B cell (primary cell): ENCODE measurements around the gene RPL14. TPM values are rescaled to one million over a fixed set of nuclear protein-coding genes. Genes with fewer than 3 reads are reported as not detected.

Source experiments
- ATAC-seq: fragments of 200-7000 bp; cut with Tn5 transposase; one replicate; pipeline ENCODE4 v1.10.0; 2021; ENCODE audit warnings: low read depth, mild to moderate bottlenecking, moderate number of reproducible peaks, moderate library complexity
- CTCF ChIA-PET: fragments of 350-600 bp; sonication (Branson Sonifier 250); formaldehyde crosslinking; loops from one replicate; lab custom pipeline; 2021; ENCODE audit warnings: antibody characterized with exemption, inconsistent platforms; lab: Charles Lee
- POLR2A ChIA-PET: fragments of 350-600 bp; sonication (Branson Sonifier 250); formaldehyde crosslinking; loops from one replicate; lab custom pipeline; 2021; ENCODE audit warnings: antibody characterized with exemption; lab: Charles Lee
- DNase-seq: peaks from one replicate; pipeline ENCODE4 v3.0.0; 2013
- H2AFZ ChIP-seq: 2 replicates; pipeline ENCODE4 v1.6.1; 2012; ENCODE audit warnings: mild to moderate bottlenecking, low read depth, low read length; ENCODE audit not compliant: insufficient read depth, poor library complexity, severe bottlenecking
- H3K27ac ChIP-seq, 2 donors: 1 replicate in 1 of 2; 2 replicates in 1 of 2; pipeline ENCODE4 v1.5.1; 2012 to 2013; ENCODE audit warnings: low read length in 2 of 2, mild to moderate bottlenecking in 2 of 2, moderate library complexity in 1 of 2
- H3K27me3 ChIP-seq, 4 experiments: fragments of 200-600 bp in 1 of 4; sonication (generic) in 1 of 4; replicated peaks in 1 of 4; 1 replicate in 2 of 4; 2 replicates in 2 of 4; pipeline versions ENCODE4 v1.6.1 to v1.7.0; 2013 to 2016; ENCODE audit warnings: low read length in 3 of 4, mild to moderate bottlenecking in 2 of 4, mixed read lengths in 1 of 4, moderate library complexity in 1 of 4; ENCODE audit not compliant: insufficient read depth in 4 of 4, control insufficient read depth in 3 of 4; ENCODE audit errors: control extremely low read depth in 1 of 4
- H3K36me3 ChIP-seq, 2 experiments: replicated peaks in 1 of 2; 1 replicate in 1 of 2; 2 replicates in 1 of 2; pipeline versions ENCODE4 v1.6.1 to v1.7.1; 2013; ENCODE audit warnings: low read length in 1 of 2; ENCODE audit not compliant: insufficient read depth in 2 of 2, control insufficient read depth in 1 of 2; ENCODE audit errors: control extremely low read depth in 1 of 2, extremely low read depth in 1 of 2
- H3K4me1 ChIP-seq, 2 donors: fragments of 200-600 bp in 1 of 2; sonication (generic) in 1 of 2; 1 replicate in 1 of 2; 2 replicates in 1 of 2; pipeline versions ENCODE4 v1.5.1 to v1.6.1; 2013 to 2017; ENCODE audit warnings: low read length in 2 of 2; ENCODE audit not compliant: control insufficient read depth in 2 of 2, insufficient read depth in 2 of 2
- H3K4me2 ChIP-seq: replicated peaks from 2 replicates; pipeline ENCODE3; 2012; ENCODE audit warnings: mild to moderate bottlenecking, low read depth, low read length; ENCODE audit not compliant: poor library complexity, severe bottlenecking
- H3K4me3 ChIP-seq, 5 experiments: fragments of 200-600 bp in 1 of 5; sonication (generic) in 1 of 5; 1 replicate in 3 of 5; 2 replicates in 2 of 5; pipeline versions ENCODE4 v1.5.1 to v1.7.0; 2011 to 2016; ENCODE audit warnings: low read length in 4 of 5, mild to moderate bottlenecking in 4 of 5, low read depth in 2 of 5, control low read depth in 1 of 5, moderate library complexity in 1 of 5; ENCODE audit not compliant: insufficient read depth in 1 of 5; ENCODE audit errors: control extremely low read depth in 1 of 5, extremely low read depth in 1 of 5
- H3K79me2 ChIP-seq: fragments of 200-600 bp; sonication (generic); one replicate; pipeline ENCODE4 v1.6.0; 2016; ENCODE audit warnings: low read length; ENCODE audit not compliant: control insufficient read depth, insufficient read depth
- H3K9ac ChIP-seq: fragments of 200-600 bp; sonication (generic); 2 replicates; pipeline ENCODE4 v1.6.1; 2017; ENCODE audit warnings: mild to moderate bottlenecking, low read length, moderate library complexity
- H3K9me3 ChIP-seq, 3 donors: one replicate each; pipeline versions ENCODE4 v1.6.1 to v1.7.1; 2013; ENCODE audit warnings: low read length in 2 of 3; ENCODE audit not compliant: control insufficient read depth in 2 of 3, insufficient read depth in 1 of 3; ENCODE audit errors: control extremely low read depth in 1 of 3
- H4K20me1 ChIP-seq: 2 replicates; pipeline ENCODE4 v1.6.0; 2012; ENCODE audit warnings: mild to moderate bottlenecking, low read length; ENCODE audit not compliant: insufficient read depth, control insufficient read depth, poor library complexity, severe bottlenecking
- H3K27ac Mint-ChIP-seq: one replicate; pipeline ENCODE4 v1.8.0; 2021; ENCODE audit warnings: mixed read lengths
- H3K27me3 Mint-ChIP-seq: one replicate; pipeline ENCODE4 v1.8.0; 2021; ENCODE audit warnings: mixed read lengths
- H3K4me1 Mint-ChIP-seq: one replicate; pipeline ENCODE4 v1.8.0; 2021; ENCODE audit warnings: mixed read lengths
- H3K4me3 Mint-ChIP-seq: one replicate; pipeline ENCODE4 v1.8.0; 2021; ENCODE audit warnings: mixed read lengths
- H3K9me3 Mint-ChIP-seq: one replicate; pipeline ENCODE4 v1.8.0; 2022; ENCODE audit warnings: mixed read lengths; ENCODE audit not compliant: insufficient read depth
- CTCF ChIP-seq: fragments of 200-600 bp; IDR thresholded peaks from one replicate; pipeline ENCODE4 v1.8.0; 2022; ENCODE audit warnings: antibody characterized with exemption, mild to moderate bottlenecking
- EZH2 ChIP-seq: IDR thresholded peaks from 2 replicates; pipeline ENCODE4 v1.6.1; 2012; ENCODE audit warnings: borderline replicate concordance, low read depth, mild to moderate bottlenecking, moderate library complexity, low read length; ENCODE audit not compliant: insufficient read depth, poor library complexity, severe bottlenecking
- WGBS: methylation state at CpG from one replicate; pipeline ENCODE4 v1.1.5; 2013; ENCODE audit warnings: missing lambda C conversion rate; ENCODE audit not compliant: insufficient coverage; 5-methylcytosine and 5-hydroxymethylcytosine counted together
- intact Hi-C: fragments of 100-400 bp; cut with micrococcal nuclease; formaldehyde crosslinking; loops from one replicate; pipeline ENCODE4 v1.10.0; 2022
- polyA plus RNA-seq: library from polyadenylated mRNA; depleted of rRNA; stranded (reverse); fragments of >200 nt; gene quantifications from 2 replicates; pipeline ENCODE4 v1.2.3, GENCODE V29; 2012
- total RNA-seq, 2 donors: library from RNA; stranded (reverse); fragments of 120-200 nt in 1 of 2; gene quantifications; 1 replicate in 1 of 2; 2 replicates in 1 of 2; pipeline versions ENCODE4 v1.2.3 to v1.2.4, GENCODE V29; 2013 to 2022

RPL14 gene
- total and polyA plus RNA-seq, 2 donors (not counting 1 experiment from before 2014, with no cell fraction given), result 413 to 2,452 TPM

GRCh38 chr3:40422861-40423260 is 34.3 kb upstream of the RPL14 start:
- Histone ChIP-seq H4K20me1 (no peaks in the 10 kb centered on the region), H2AFZ (no peak overlapping the region), H3K4me2 (no peak overlapping the region), H3K79me2 (no peaks in the 10 kb centered on the region), H3K27ac (no peak overlapping the region), H3K27me3 (no peaks in the 10 kb centered on the region), H3K4me1 (no peaks in the 10 kb centered on the region), H3K4me3 (no peak overlapping the region), H3K36me3 (no peaks in the 10 kb centered on the region), H3K9ac (no peak overlapping the region), H3K9me3 (no peaks in the 10 kb centered on the region)
- Mint-ChIP-seq H3K4me1 (no peaks in the 10 kb centered on the region), H3K27ac (no peak overlapping the region), H3K9me3 (no peaks in the 10 kb centered on the region), H3K27me3 (no peaks in the 10 kb centered on the region), H3K4me3 (no peak overlapping the region)
- ATAC-seq (no peak), DNase-seq (no peak)
- 100% methylated on average over 1 of the region's 1 CpG for WGBS
- ChIA-PET POLR2A (no interaction called here), CTCF (no interaction called here)
- intact Hi-C loops, result no loop called here
- no peak for TF ChIP-seq EZH2
- TF ChIP-seq CTCF, result no peak

GRCh38 chr3:40427045-40427669 is 30.0 kb upstream of the RPL14 start:
- no peaks in the 10 kb centered on the region for H3K79me2 ChIP-seq
- H3K4me1 Mint-ChIP-seq, result no peaks in the 10 kb centered on the region
- no peaks in the 10 kb centered on the region for H3K36me3 ChIP-seq
- no peak overlapping the region for H3K9ac ChIP-seq
- H3K4me3 ChIP-seq, result no peak overlapping the region
- no peaks in the 10 kb centered on the region for H3K4me1 ChIP-seq
- POLR2A ChIA-PET, result no interaction called here
- TF ChIP-seq CTCF (no peak), EZH2 (no peak)
- H3K9me3 Mint-ChIP-seq, result no peaks in the 10 kb centered on the region
- no peak overlapping the region for H3K4me2 ChIP-seq
- no peaks in the 10 kb centered on the region for H4K20me1 ChIP-seq
- H3K9me3 ChIP-seq, result no peaks in the 10 kb centered on the region
- H2AFZ ChIP-seq, result no peak overlapping the region
- H3K27me3 ChIP-seq, result no peaks in the 10 kb centered on the region
- CTCF ChIA-PET, result no interaction called here
- WGBS, result 91% methylated on average over 6 of the region's 8 CpGs
- H3K27me3 Mint-ChIP-seq, result no peaks in the 10 kb centered on the region
- H3K4me3 Mint-ChIP-seq, result no peak overlapping the region
- no peak for DNase-seq
- ATAC-seq, result no peak
- intact Hi-C loops, result no loop called here
- H3K27ac Mint-ChIP-seq, result no peak overlapping the region
- no peak overlapping the region for H3K27ac ChIP-seq
